SHP77 treated with DMSO at 0.1 percent for 48 hours (cell line): ENCODE results near the gene NCS1.

Source experiments
- DNase-seq: peaks from one replicate; lab custom pipeline; 2025; lab: John Stamatoyannopoulos, UW

Gene NCS1

GRCh38 chr9:130147910-130148309 lies 24.3 kb upstream of the NCS1 start:
- no peak for DNase-seq

- no peak for DNase-seq
Measured at GRCh38 chr9:130149031-130149430, 23.2 kb upstream of the NCS1 start.

- DNase-seq, result no peak
Measured at GRCh38 chr9:130149654-130150286, 22.4 kb upstream of the NCS1 start.

DNA sequence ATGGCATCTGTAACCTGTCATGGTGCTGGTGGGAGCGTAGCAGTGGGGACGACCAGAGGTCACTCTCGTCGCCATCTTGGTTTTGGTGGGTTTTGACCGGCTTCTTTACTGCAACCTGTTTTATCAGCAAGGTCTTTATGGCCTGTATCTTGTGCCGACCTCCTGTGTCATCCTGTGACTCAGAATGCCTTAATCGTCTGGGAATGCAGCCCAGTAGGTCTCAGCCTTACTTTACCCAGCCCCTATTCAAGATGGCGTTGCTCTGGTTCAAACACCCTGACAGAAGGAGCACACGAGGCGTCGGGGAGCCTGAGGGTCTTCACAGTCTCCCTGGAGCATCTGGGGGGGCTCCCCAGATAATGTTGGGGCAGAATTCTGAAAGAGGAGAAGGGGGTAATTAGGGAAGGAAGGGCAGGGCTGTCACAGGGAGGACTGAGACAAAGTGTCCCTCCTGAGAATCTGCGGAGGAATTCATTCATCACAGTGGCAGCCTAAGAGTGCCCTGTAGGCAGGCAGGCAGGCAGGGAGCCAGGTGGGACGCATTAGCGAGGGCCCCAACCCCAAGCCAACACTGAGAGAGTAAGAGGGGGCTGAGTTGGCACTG lies 21.3 kb upstream of the NCS1 start:
- no peak for DNase-seq

- DNase-seq, result no peak
Measured at GRCh38 chr9:130154816-130155215, 17.4 kb upstream of the NCS1 start.

DNA sequence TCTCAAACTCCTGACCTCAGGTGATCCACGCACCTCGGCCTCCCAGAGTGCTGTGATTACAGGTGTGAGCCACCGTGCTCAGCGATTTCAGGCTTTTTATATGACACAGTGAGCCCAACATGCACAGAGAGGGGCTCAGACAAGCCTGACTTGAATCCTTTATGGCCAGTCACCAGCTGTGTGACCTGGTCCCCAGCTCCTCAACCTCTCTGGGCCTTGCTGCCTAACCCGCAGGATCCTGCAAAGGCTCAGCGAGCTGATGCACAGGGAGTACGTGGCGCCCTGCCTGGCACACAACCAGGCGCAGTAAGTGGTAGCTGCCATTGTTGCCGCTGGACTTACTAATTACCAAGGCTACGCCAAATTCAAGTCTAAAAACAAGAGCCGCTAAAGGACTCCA lies 16.6 kb upstream of the NCS1 start:
- DNase-seq, result no peak

- DNase-seq, result no peak
Measured at GRCh38 chr9:130156672-130157071, 15.5 kb upstream of the NCS1 start.

GRCh38 chr9:130157079-130157478 lies 15.1 kb upstream of the NCS1 start:
- DNase-seq, result no peak

GRCh38 chr9:130158001-130158400 lies 14.2 kb upstream of the NCS1 start:
- no peak for DNase-seq

DNA sequence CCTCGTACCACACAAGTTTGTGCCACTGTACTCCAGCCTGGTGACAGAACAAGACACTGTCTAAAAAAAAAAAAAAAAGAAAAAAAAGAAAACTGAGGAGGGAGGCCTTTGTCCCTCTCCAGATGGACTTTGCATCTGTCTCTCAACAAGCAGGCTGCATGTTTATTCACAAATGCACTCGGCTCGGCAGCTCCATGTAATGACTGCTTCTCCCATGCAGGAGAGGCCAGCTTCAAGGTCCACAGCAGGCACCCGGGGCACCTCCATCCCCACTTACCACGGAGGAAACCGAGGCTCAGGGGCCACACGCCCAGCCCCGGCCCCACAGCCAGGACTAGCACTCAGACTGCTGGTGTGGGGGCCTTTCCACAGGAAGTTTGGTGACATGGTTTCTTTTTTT lies 13.1 kb upstream of the NCS1 start:
- DNase-seq, result no peak

- no peak for DNase-seq
Measured at GRCh38 chr9:130159915-130160670, 12.1 kb upstream of the NCS1 start.

GRCh38 chr9:130160862-130161470 lies 11.2 kb upstream of the NCS1 start:
- DNase-seq, result no peak

- DNase-seq, result no peak
Measured at GRCh38 chr9:130165579-130165978, 6.6 kb upstream of the NCS1 start.

DNA sequence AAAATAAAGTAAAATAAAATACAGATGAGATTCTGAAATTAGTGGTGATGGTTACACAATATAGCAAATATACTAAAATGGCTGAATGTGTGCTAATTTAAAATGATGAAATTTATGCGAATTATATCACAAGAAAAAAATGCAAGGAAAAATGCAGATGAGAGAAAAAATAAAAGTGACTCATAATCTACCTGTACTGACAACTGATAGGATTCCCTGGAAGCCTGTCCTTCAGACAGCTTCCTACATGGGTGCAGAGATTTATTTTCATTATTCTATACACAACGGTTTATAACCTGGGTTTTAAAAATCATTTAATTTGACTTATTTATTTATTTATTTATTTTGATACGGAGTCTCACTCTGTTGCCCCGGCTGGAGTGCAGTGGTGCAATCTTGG lies 5.8 kb upstream of the NCS1 start:
- no peak for DNase-seq

- DNase-seq, result no peak
Measured at GRCh38 chr9:130167927-130168326, 4.3 kb upstream of the NCS1 start.

- no peak for DNase-seq
Measured at GRCh38 chr9:130171226-130172148, 717 bp upstream of the NCS1 start.

GRCh38 chr9:130172858-130173665 lies 858 bp downstream of the NCS1 start:
- no peak for DNase-seq

GRCh38 chr9:130173666-130173983 lies 1.4 kb downstream of the NCS1 start:
- no peak for DNase-seq

DNA sequence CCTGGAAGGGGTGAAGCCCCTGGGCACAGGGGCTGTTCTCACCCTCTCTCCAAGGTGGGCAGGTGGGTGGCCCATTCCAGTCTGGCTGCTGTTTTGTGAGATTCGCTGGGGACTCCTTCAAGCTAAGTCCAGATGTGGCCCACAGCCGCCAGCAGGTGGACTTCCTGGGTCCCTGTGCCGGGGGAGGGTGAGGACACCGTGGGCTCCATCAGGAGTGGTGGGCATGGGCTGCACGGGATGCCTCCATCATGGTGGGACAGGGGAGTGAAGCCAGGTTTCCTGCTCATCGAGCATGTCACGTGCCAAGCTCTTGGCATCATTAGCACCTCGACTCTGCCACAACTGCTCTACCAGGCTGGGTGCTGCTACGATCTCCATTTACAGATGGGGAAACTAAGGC lies 1.8 kb downstream of the NCS1 start:
- no peak for DNase-seq

GRCh38 chr9:130174920-130175321 lies 2.7 kb downstream of the NCS1 start:
- no peak for DNase-seq

- DNase-seq, result no peak
Measured at GRCh38 chr9:130175355-130175754, 3.2 kb downstream of the NCS1 start.
